GM20000 (cell line): ENCODE results near the gene PCDHGA3.
"Not testable (repeated sequence)": the region's sequence is repeated elsewhere in the genome, so short reads cannot be mapped to it uniquely, and the experiment has no call there.

Source experiments
- DNase-seq: peaks from one replicate; pipeline ENCODE4 v3.0.0; 2012; ENCODE audit warnings: low spot score
- TF ChIP-seq, protein P1 (sequence below): IDR thresholded peaks from 2 replicates; pipeline ENCODE4 v1.5.1; 2012; ENCODE audit warnings: mild to moderate bottlenecking, control low read depth; ENCODE audit errors: extremely low read depth, missing control alignments

PCDHGA3 gene

DNA sequence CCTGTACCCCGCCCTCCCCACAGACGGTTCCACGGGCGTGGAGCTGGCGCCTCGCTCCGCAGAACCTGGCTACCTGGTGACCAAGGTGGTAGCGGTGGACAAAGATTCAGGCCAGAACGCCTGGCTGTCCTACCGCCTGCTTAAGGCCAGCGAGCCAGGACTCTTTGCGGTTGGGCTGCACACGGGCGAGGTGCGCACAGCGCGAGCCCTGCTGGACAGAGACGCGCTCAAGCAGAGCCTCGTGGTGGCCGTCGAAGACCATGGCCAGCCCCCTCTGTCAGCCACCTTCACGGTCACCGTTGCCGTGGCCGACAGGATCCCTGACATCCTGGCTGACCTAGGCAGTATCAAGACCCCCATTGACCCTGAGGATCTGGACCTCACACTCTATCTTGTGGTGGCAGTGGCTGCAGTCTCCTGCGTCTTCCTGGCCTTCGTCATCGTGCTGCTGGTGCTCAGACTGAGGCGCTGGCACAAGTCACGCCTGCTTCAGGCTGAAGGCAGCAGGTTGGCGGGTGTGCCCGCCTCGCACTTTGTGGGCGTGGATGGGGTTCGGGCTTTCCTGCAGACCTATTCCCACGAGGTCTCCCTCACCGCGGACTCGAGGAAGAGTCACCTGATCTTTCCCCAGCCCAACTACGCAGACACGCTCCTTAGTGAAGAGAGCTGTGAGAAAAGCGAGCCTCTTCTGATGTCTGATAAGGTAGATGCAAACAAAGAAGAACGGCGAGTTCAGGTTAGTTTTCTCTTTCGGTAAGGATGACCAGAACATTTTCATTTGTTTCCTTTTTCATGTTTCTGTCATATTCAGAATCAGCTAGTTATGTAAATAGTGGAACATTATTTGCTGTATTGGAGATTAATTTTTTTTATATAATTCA is 22.6 kb downstream of the PCDHGA3 start:
- no peak for DNase-seq
- TF ChIP-seq, protein P1, sequence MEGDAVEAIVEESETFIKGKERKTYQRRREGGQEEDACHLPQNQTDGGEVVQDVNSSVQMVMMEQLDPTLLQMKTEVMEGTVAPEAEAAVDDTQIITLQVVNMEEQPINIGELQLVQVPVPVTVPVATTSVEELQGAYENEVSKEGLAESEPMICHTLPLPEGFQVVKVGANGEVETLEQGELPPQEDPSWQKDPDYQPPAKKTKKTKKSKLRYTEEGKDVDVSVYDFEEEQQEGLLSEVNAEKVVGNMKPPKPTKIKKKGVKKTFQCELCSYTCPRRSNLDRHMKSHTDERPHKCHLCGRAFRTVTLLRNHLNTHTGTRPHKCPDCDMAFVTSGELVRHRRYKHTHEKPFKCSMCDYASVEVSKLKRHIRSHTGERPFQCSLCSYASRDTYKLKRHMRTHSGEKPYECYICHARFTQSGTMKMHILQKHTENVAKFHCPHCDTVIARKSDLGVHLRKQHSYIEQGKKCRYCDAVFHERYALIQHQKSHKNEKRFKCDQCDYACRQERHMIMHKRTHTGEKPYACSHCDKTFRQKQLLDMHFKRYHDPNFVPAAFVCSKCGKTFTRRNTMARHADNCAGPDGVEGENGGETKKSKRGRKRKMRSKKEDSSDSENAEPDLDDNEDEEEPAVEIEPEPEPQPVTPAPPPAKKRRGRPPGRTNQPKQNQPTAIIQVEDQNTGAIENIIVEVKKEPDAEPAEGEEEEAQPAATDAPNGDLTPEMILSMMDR: no peak

DNA sequence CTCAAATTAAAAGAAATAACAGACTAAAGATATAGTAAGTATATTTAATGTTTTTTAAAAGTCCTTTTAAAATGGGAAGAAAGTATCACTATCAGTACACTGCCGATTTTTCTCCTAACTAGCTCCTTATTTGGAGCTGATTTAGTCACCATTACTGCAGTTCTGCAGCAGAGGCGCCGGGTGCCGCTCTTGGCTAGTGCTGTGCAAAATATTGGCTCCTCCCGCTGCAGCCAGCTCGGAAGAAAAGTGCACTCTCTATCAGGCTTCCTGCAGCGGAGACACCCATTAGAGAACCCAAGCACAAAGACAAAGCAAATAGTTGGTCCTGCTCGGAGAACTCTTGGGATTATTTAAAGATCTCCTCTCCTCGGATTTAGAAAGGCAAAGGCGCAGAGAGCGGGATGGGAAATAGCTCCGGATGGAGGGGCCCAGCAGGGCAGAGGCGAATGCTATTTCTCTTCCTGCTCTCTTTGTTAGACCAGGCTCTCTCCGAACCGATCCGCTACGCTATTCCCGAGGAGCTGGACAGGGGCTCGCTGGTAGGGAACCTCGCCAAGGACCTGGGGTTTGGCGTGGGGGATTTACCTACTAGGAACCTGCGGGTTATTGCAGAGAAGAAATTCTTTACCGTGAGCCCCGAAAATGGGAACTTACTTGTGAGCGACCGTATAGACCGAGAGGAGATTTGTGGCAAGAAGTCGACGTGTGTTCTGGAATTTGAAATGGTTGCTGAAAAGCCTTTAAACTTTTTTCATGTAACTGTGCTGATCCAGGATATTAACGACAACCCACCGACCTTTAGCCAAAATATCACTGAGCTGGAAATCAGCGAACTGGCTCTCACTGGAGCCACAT is 26.6 kb downstream of the PCDHGA3 start, which contains the start of gene PCDHGB3:
Gene PCDHGB3, plus strand, starts transcription at position 249 of the 855 bp plus-strand sequence. Its CDS starts 153 bp downstream, at position 402.
- DNase-seq: peak; percentile 86

DNA sequence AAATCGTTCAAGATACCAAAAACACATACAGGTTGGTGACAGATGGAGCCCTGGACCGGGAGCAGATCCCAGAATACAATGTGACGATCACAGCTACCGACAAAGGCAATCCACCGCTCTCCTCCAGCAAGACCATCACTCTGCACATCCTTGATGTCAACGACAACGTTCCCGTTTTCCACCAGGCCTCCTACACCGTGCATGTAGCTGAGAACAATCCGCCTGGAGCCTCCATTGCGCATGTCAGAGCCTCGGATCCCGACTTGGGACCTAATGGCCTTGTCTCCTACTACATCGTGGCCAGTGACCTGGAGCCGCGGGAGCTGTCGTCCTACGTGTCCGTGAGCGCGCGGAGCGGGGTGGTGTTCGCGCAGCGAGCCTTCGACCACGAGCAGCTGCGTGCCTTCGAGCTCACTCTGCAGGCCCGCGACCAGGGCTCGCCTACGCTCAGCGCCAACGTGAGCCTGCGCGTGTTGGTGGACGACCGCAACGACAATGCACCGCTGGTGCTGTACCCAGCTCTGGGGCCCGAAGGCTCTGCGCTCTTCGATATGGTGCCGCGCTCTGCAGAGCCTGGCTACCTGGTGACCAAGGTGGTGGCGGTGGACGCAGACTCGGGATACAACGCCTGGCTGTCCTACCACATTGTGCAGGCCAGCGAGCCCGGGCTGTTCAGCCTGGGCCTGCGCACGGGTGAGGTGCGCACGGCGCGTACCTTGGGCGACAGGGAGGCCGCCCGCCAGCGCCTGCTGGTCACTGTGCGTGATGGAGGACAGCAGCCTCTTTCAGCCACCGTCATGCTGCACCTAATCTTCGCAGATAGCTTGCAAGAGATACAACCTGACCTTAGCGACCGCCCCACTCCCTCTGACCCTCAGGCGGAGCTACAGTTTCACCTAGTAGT is 28.2 kb downstream of the PCDHGA3 start:
- TF ChIP-seq, protein P1: no peak
- no peak for DNase-seq

More for the DNA sequence above, 26.6 kb downstream of the PCDHGA3 start, which contains the start of gene PCDHGB3:
- TF ChIP-seq, protein P1: peak; percentile 72

DNA sequence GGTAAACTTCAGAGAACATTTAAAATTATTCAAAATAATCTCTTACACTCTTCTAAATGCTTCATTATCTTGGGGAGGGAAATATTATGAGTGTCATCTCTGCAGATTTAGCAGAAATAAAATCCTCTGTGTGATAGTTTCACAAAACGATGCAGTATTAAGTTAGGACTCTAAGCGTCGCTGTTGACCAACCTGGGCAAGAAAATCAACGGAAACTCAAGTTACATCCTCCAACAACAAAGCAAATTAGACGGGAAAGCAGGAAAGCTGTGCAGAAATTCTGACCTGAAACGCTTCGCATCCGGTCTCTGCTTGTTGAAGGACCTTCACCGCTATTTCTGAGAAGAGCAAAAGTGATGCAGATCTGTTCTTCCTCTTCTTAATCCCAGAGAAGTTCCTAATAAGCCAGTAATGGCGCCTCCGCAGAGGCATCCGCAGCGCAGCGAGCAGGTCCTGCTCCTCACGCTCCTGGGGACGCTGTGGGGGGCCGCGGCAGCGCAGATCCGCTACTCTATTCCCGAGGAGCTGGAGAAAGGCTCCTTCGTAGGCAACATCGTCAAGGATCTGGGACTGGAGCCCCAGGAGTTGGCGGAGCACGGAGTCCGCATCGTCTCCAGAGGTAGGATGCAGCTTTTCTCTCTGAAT is 30.2 kb downstream of the PCDHGA3 start, which contains the start of gene PCDHGA6:
Gene PCDHGA6, plus strand, starts transcription at position 219 of the 645 bp plus-strand sequence. Its CDS starts 193 bp downstream, at position 412.
- TF ChIP-seq, protein P1: no peak
- no peak for DNase-seq

DNA sequence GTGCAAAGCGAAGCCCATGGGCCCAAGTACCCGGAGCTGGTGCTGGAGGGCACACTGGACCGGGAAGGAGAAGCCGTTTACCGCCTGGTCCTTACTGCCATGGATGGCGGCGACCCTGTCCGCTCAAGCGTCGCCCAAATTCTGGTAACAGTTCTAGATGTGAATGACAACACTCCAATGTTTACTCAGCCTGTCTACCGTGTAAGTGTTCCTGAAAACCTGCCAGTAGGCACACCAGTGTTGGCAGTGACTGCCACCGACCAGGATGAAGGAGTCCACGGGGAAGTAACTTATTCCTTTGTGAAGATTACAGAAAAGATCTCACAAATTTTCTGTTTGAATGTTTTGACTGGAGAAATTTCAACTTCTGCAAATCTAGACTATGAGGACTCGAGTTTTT is 31.0 kb downstream of the PCDHGA3 start:
- no peak for DNase-seq
- TF ChIP-seq, protein P1: no peak

DNA sequence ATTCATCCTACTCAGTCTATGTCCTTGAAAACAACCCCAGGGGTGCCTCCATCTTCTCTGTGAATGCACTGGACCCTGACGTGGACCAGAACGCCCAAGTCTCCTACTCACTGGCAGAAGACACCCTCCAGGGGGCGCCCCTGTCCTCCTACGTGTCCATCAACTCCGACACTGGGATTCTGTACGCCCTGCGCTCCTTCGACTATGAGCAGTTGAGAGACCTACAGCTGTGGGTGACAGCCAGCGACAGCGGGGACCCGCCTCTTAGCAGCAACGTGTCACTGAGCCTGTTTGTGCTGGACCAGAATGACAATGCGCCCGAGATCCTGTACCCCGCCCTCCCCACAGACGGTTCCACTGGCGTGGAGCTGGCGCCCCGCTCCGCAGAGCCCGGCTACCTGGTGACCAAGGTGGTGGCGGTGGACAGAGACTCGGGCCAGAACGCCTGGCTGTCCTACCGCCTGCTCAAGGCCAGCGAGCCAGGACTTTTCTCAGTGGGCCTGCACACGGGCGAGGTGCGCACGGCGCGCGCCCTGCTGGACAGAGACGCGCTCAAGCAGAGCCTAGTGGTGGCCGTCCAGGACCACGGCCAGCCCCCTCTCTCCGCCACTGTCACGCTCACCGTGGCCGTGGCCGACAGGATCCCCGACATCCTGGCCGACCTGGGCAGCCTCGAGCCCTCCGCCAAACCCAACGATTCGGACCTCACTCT is 32.0 kb downstream of the PCDHGA3 start:
- not testable (repeated sequence) for DNase-seq
